Endothelial cell (in vitro differentiated cells): ENCODE data around the gene TAGLN2. TPM values are rescaled to one million over a fixed set of nuclear protein-coding genes. Genes with fewer than 3 reads are reported as not detected.
A peak's percentile ranks its signal among the peaks of the same experiment; 100 is the strongest.

Experiments
- DNase-seq: peaks from one replicate; pipeline ENCODE4 v3.0.0; 2021; ENCODE audit warnings: low spot score
- H3K27ac Mint-ChIP-seq: one replicate; pipeline ENCODE4 v1.8.0; 2021; ENCODE audit warnings: mixed read lengths, inconsistent platforms; ENCODE audit not compliant: unreplicated experiment
- H3K27me3 Mint-ChIP-seq: one replicate; pipeline ENCODE4 v1.8.0; 2021; ENCODE audit warnings: mild to moderate bottlenecking, moderate library complexity, mixed read lengths, inconsistent platforms; ENCODE audit not compliant: unreplicated experiment
- H3K36me3 Mint-ChIP-seq: one replicate; pipeline ENCODE4 v1.8.0; 2021; ENCODE audit warnings: mild to moderate bottlenecking, low read depth, mixed read lengths, inconsistent platforms; ENCODE audit not compliant: unreplicated experiment
- H3K4me1 Mint-ChIP-seq: one replicate; pipeline ENCODE4 v1.8.0; 2021; ENCODE audit warnings: mild to moderate bottlenecking, mixed read lengths, inconsistent platforms; ENCODE audit not compliant: unreplicated experiment
- H3K4me3 Mint-ChIP-seq: one replicate; pipeline ENCODE4 v1.8.0; 2021; ENCODE audit warnings: mild to moderate bottlenecking, mixed read lengths, inconsistent platforms; ENCODE audit not compliant: unreplicated experiment
- H3K9me3 Mint-ChIP-seq: one replicate; pipeline ENCODE4 v1.8.0; 2021; ENCODE audit warnings: mixed read lengths, inconsistent platforms; ENCODE audit not compliant: unreplicated experiment
- CTCF ChIP-seq: fragments of 200-600 bp; sonication (generic); IDR thresholded peaks from one replicate; pipeline ENCODE4 v1.5.0; 2021; ENCODE audit warnings: antibody characterized with exemption; ENCODE audit not compliant: unreplicated experiment
- total RNA-seq: library from RNA; stranded (reverse); fragmentation: NEBNext Ultra II Directional; extraction: Animal tissue kit (Norgen Biotek cat#: 25700); gene quantifications from one replicate; pipeline ENCODE4 v1.2.1, GENCODE V29; 2021; ENCODE audit not compliant: unreplicated experiment

Gene TAGLN2
- total RNA-seq, 1 donor from 2014 or later: 95.2 TPM

DNA sequence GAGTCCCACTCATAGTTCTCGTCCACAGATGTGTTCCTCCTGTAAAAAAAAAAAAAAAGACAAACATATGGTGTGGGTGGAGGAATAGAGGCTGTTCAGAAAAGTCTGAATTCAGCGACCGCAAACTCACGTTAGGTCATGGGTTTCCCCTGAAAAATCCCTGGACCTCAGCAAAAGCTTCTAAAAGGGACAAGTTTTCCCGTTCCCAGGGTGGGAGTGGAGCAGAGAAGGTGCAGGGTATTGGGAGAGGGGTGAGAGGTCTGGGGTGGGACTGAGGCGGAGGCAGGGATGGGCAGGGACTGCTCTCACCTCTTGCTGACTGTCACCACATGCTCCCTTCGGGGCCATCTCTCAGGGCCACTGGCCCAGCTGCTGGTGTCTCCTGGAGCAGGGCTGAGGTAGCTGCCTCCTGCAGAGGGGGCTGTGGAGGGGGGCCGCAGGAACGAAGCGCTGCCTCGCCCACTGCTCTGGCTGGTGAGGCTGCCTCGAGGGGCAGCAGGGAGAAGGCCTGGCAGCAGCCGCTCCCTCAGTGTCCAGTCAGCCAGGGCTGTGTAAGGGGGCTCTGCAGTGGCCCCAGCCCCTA lies 2.6 kb upstream of the TAGLN2 start:
- H3K4me1 Mint-ChIP-seq: peaks cover 14% of the 10 kb centered on the region
- peaks cover 26% of the 10 kb centered on the region for H3K27me3 Mint-ChIP-seq
- no peak overlapping the region for H3K4me3 Mint-ChIP-seq
- H3K27ac Mint-ChIP-seq: no peak overlapping the region
- H3K36me3 Mint-ChIP-seq: peaks cover 17% of the 10 kb centered on the region
- H3K9me3 Mint-ChIP-seq: peaks cover 3% of the 10 kb centered on the region
- no peak for TF ChIP-seq CTCF
- no peak for DNase-seq

GRCh38 chr1:159927211-159927848 lies 2.0 kb upstream of the TAGLN2 start:
- TF ChIP-seq CTCF: no peak
- DNase-seq: no peak
- H3K9me3 Mint-ChIP-seq: peaks cover 3% of the 10 kb centered on the region
- peaks cover 17% of the 10 kb centered on the region for H3K36me3 Mint-ChIP-seq
- peaks cover 15% of the 10 kb centered on the region for H3K4me1 Mint-ChIP-seq
- H3K4me3 Mint-ChIP-seq: peak overlapping the region; percentile 8
- no peak overlapping the region for H3K27ac Mint-ChIP-seq
- peaks cover 25% of the 10 kb centered on the region for H3K27me3 Mint-ChIP-seq

- peaks cover 32% of the 10 kb centered on the region for H3K27me3 Mint-ChIP-seq
- peak overlapping the region; percentile 91 for H3K4me3 Mint-ChIP-seq
- TF ChIP-seq CTCF: no peak
- peak overlapping the region; percentile 70 for H3K27ac Mint-ChIP-seq
- H3K36me3 Mint-ChIP-seq: peaks cover 17% of the 10 kb centered on the region
- H3K4me1 Mint-ChIP-seq: peaks cover 20% of the 10 kb centered on the region
- H3K9me3 Mint-ChIP-seq: peaks cover 3% of the 10 kb centered on the region
- DNase-seq: no peak
Measured at GRCh38 chr1:159925719-159926078, 392 bp upstream of the TAGLN2 start.

DNA sequence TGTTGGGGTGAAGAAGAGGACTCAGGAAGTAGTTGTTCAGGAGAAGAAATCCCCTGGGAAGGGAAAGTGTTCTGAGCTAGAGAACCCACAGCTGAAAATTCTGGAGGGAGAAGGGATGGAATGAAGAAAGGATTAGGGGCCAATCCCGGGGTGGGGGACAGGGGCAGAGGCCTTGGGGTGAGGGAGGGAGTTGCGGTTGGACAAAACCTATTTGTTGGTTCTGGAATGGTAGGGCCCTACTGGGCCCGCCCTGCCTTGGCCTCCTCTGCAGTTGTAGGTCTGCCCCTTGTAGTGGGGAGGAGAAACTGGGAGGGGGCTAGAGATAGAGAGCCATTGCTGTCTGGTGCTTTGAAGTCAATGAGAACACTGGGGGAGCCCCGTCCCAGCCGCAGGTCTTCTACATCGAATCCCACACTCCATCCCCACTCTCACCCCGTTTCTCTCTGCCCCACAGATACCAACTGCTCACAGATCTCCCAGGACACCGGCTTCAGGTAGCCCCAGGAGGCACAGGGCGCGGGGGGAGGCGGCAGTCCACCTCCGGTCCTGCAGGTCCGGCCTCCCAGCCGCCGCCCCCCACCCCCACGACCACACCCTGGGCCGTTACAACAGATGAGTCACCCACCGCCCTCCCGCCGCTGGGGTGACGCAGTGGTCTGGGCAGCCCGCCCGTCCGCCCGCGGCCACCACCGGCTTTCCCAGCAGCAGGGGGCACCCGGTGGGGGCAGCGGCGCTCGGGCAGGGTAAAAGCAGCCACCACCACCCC lies 1.1 kb downstream of the TAGLN2 start:
- TF ChIP-seq CTCF: no peak
- H3K4me1 Mint-ChIP-seq: peaks cover 20% of the 10 kb centered on the region
- peak overlapping the region; percentile 94 for H3K4me3 Mint-ChIP-seq
- peak overlapping the region; percentile 100 for H3K27ac Mint-ChIP-seq
- peaks cover 3% of the 10 kb centered on the region for H3K9me3 Mint-ChIP-seq
- H3K36me3 Mint-ChIP-seq: peaks cover 30% of the 10 kb centered on the region
- peak; percentile 47 for DNase-seq
- H3K27me3 Mint-ChIP-seq: peaks cover 35% of the 10 kb centered on the region
